HepG2 (cell line): Measurements from ENCODE around the gene SUPT6H. TPM values are rescaled to one million over a fixed set of nuclear protein-coding genes. Genes with fewer than 3 reads are reported as not detected.

Experiments used
- ATM ChIP-seq: fragments of 450-650 bp; IDR thresholded peaks from 2 replicates; pipeline ENCODE4 v1.7.1; 2017; ENCODE audit warnings: mild to moderate bottlenecking, borderline replicate concordance
- GPBP1L1 ChIP-seq: sonication (generic); formaldehyde crosslinking; IDR thresholded peaks from 2 replicates; pipeline ENCODE4 v1.5.0; 2020; ENCODE audit warnings: mild to moderate bottlenecking, missing genetic modification reagents
- POLR2A ChIP-seq, 2 experiments: IDR thresholded peaks; 2 replicates each; pipeline ENCODE4 v1.6.1; 2011; ENCODE audit warnings: low read depth in 2 of 2, low read length in 2 of 2, mild to moderate bottlenecking in 1 of 2, moderate library complexity in 1 of 2; ENCODE audit not compliant: insufficient read depth in 1 of 2
- RBFOX2 ChIP-seq: fragments of 200-400 bp; formaldehyde crosslinking; IDR thresholded peaks from 2 replicates; pipeline ENCODE4 v1.6.1; 2017; ENCODE audit warnings: low read depth, mild to moderate bottlenecking, low read length
- SOX13 ChIP-seq, 3 experiments: fragments of 450-650 bp in 1 of 3; sonication (generic) in 1 of 3; formaldehyde crosslinking in 1 of 3; IDR thresholded peaks in 2 of 3; conservative IDR thresholded peaks in 1 of 3; 2 replicates each; pipeline versions ENCODE4 v1.5.0 to v1.6.1; 2016 to 2020; ENCODE audit warnings: antibody characterized with exemption in 1 of 3, mild to moderate bottlenecking in 1 of 3, missing compliant biosample characterization in 1 of 3, missing genetic modification reagents in 1 of 3, moderate library complexity in 1 of 3
- TMF1 ChIP-seq: sonication (generic); formaldehyde crosslinking; IDR thresholded peaks from 2 replicates; pipeline ENCODE4 v1.8.1; 2022; ENCODE audit warnings: low read depth, missing genetic modification reagents
- TRAFD1 ChIP-seq: sonication (generic); formaldehyde crosslinking; IDR thresholded peaks from 2 replicates; pipeline ENCODE4 v1.5.1; 2020; ENCODE audit warnings: missing genetic modification reagents, mild to moderate bottlenecking, borderline replicate concordance
- ZBTB46 ChIP-seq: sonication (generic); formaldehyde crosslinking; IDR thresholded peaks from 2 replicates; pipeline ENCODE4 v1.4.0; 2020; ENCODE audit warnings: mild to moderate bottlenecking, missing genetic modification reagents, borderline replicate concordance
- ZNF101 ChIP-seq: sonication (generic); formaldehyde crosslinking; IDR thresholded peaks from 2 replicates; pipeline ENCODE4 v1.4.0; 2020; ENCODE audit warnings: mild to moderate bottlenecking, low read depth, missing genetic modification reagents, borderline replicate concordance
- ZNF180 ChIP-seq: sonication (generic); formaldehyde crosslinking; IDR thresholded peaks from 2 replicates; pipeline ENCODE4 v1.4.0; 2020; ENCODE audit warnings: low read depth, missing genetic modification reagents, borderline replicate concordance
- ZNF597 ChIP-seq: sonication (generic); formaldehyde crosslinking; IDR thresholded peaks from 2 replicates; pipeline ENCODE4 v1.5.0; 2020; ENCODE audit warnings: missing genetic modification reagents
- ZNF781 ChIP-seq: sonication (generic); formaldehyde crosslinking; IDR thresholded peaks from 2 replicates; pipeline ENCODE4 v1.5.1; 2020; ENCODE audit warnings: borderline replicate concordance, mild to moderate bottlenecking, missing genetic modification reagents; ENCODE audit errors: not compliant biosample characterization
- polyA plus RNA-seq, 8 experiments: library from polyadenylated mRNA; depleted of rRNA in 3 of 8; stranded (reverse) in 7 of 8; unstranded in 1 of 8; fragments of >200 nt; fragmentation: Illumina TruSeq in 4 of 8; extraction: Trizol in 4 of 8; gene quantifications; 2 replicates each; pipeline versions ENCODE4 v1.2.1 to v1.2.3, GENCODE V29; 2011 to 2016; ENCODE audit warnings: low read depth in 4 of 8, missing spikeins in 1 of 8, mixed read lengths in 1 of 8; ENCODE audit not compliant: insufficient read depth in 1 of 8
- total RNA-seq, 5 experiments: library from RNA; depleted of rRNA; stranded (reverse); fragments of >200 nt; fragmentation: Illumina TruSeq; extraction: Trizol; gene quantifications; 2 replicates each; pipeline ENCODE4 v1.2.3, GENCODE V29; 2016; ENCODE audit warnings: low read depth in 1 of 5
- TF ChIP-seq, protein P1 (sequence below): sonication (generic); formaldehyde crosslinking; IDR thresholded peaks from 2 replicates; pipeline ENCODE4 v1.4.0; 2020; ENCODE audit warnings: missing genetic modification reagents, borderline replicate concordance
- TF ChIP-seq, protein P2 (sequence below): IDR thresholded peaks from 2 replicates; pipeline ENCODE4 v1.6.1; 2016; ENCODE audit warnings: low read depth, control low read depth
- TF ChIP-seq, protein P3 (sequence below): sonication (generic); formaldehyde crosslinking; IDR thresholded peaks from 2 replicates; pipeline ENCODE4 v1.5.0; 2020; ENCODE audit warnings: mild to moderate bottlenecking, missing genetic modification reagents

The SUPT6H gene
- total and polyA plus RNA-seq, 2 of the 13 experiments (the other 11 are each of a cell fraction or from before 2014, with no cell fraction given), result 32.7 to 39.9 TPM

GRCh38 chr17:28710861-28711722 lies 49.1 kb downstream of the SUPT6H start (continued):
- TF ChIP-seq ZBTB46, result no peak
- TF ChIP-seq TRAFD1 (CRISPR knock-in tag), result no peak
- peak; percentile 92 to 97 for TF ChIP-seq POLR2A (IDR thresholded peaks at IDR 0.05; ENCODE audit: insufficient read depth in 1 of 2, low read depth in 2 of 2, low read length in 2 of 2)
- TF ChIP-seq ZNF101 (CRISPR knock-in tag), result no peak
- TF ChIP-seq, protein P1, sequence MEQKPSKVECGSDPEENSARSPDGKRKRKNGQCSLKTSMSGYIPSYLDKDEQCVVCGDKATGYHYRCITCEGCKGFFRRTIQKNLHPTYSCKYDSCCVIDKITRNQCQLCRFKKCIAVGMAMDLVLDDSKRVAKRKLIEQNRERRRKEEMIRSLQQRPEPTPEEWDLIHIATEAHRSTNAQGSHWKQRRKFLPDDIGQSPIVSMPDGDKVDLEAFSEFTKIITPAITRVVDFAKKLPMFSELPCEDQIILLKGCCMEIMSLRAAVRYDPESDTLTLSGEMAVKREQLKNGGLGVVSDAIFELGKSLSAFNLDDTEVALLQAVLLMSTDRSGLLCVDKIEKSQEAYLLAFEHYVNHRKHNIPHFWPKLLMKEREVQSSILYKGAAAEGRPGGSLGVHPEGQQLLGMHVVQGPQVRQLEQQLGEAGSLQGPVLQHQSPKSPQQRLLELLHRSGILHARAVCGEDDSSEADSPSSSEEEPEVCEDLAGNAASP, result 0 out of 2 replicates have a peak, but pooled peaks have one; percentile 48
- no peak for TF ChIP-seq ZNF597
- TF ChIP-seq ATM, result no peak
- TF ChIP-seq ZNF180 (CRISPR knock-in tag), result no peak
- no peak for TF ChIP-seq ZNF781
- TF ChIP-seq GPBP1L1 (CRISPR knock-in tag), result no peak
- TF ChIP-seq, protein P2, sequence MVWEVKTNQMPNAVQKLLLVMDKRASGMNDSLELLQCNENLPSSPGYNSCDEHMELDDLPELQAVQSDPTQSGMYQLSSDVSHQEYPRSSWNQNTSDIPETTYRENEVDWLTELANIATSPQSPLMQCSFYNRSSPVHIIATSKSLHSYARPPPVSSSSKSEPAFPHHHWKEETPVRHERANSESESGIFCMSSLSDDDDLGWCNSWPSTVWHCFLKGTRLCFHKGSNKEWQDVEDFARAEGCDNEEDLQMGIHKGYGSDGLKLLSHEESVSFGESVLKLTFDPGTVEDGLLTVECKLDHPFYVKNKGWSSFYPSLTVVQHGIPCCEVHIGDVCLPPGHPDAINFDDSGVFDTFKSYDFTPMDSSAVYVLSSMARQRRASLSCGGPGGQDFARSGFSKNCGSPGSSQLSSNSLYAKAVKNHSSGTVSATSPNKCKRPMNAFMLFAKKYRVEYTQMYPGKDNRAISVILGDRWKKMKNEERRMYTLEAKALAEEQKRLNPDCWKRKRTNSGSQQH (CRISPR knock-in tag), result no peak
- peak; percentile 98 for TF ChIP-seq RBFOX2
- TF ChIP-seq, protein P3, sequence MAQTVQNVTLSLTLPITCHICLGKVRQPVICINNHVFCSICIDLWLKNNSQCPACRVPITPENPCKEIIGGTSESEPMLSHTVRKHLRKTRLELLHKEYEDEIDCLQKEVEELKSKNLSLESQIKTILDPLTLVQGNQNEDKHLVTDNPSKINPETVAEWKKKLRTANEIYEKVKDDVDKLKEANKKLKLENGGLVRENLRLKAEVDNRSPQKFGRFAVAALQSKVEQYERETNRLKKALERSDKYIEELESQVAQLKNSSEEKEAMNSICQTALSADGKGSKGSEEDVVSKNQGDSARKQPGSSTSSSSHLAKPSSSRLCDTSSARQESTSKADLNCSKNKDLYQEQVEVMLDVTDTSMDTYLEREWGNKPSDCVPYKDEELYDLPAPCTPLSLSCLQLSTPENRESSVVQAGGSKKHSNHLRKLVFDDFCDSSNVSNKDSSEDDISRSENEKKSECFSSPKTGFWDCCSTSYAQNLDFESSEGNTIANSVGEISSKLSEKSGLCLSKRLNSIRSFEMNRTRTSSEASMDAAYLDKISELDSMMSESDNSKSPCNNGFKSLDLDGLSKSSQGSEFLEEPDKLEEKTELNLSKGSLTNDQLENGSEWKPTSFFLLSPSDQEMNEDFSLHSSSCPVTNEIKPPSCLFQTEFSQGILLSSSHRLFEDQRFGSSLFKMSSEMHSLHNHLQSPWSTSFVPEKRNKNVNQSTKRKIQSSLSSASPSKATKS, result no peak
- TF ChIP-seq TMF1 (CRISPR knock-in tag), result peak; percentile 72
- no peak for TF ChIP-seq SOX13 (IDR thresholded peaks at IDR 0.05)
- peak in 1 of 2 experiments; percentile 30; a peak in 1 of 4 replicates for TF ChIP-seq SOX13 (CRISPR knock-in tag; conservative IDR thresholded peaks at IDR 0.05 in 1 of 2, IDR thresholded peaks at IDR 0.05 in 1 of 2)
